H9 (cell line): ENCODE results near the gene SLBP. TPM values are rescaled to one million over a fixed set of nuclear protein-coding genes. Genes with fewer than 3 reads are reported as not detected.

Experiments
- DNase-seq: peaks from one replicate; pipeline ENCODE4 v3.0.0-alpha.2; 2017
- H2AFZ ChIP-seq: one replicate; pipeline ENCODE4 v1.6.1; 2013; ENCODE audit warnings: mild to moderate bottlenecking, low read length, control low read depth, moderate library complexity
- H2AK5ac ChIP-seq: 2 replicates; pipeline ENCODE4 v1.6.1; 2013; ENCODE audit warnings: low read length, control low read depth, mixed read lengths; ENCODE audit not compliant: insufficient read length
- H2BK120ac ChIP-seq: one replicate; pipeline ENCODE4 v1.6.1; 2013; ENCODE audit warnings: low read depth, mild to moderate bottlenecking, low read length, control low read depth, inconsistent platforms; ENCODE audit not compliant: poor library complexity, severe bottlenecking
- H2BK12ac ChIP-seq: 2 replicates; pipeline ENCODE4 v1.6.1; 2013; ENCODE audit warnings: low read length, control low read depth, mixed read lengths, low read depth; ENCODE audit not compliant: insufficient read length
- H2BK15ac ChIP-seq: 2 replicates; pipeline ENCODE4 v1.6.1; 2013; ENCODE audit warnings: low read depth, low read length, control low read depth
- H2BK20ac ChIP-seq: one replicate; pipeline ENCODE4 v1.6.1; 2013; ENCODE audit warnings: low read depth, mild to moderate bottlenecking, low read length, control low read depth, inconsistent platforms; ENCODE audit not compliant: poor library complexity, severe bottlenecking
- H2BK5ac ChIP-seq: 2 replicates; pipeline ENCODE4 v1.6.1; 2013; ENCODE audit warnings: low read length, control low read depth, mixed read lengths; ENCODE audit not compliant: insufficient read length
- H3K14ac ChIP-seq: 2 replicates; pipeline ENCODE4 v1.6.1; 2013; ENCODE audit warnings: low read length, control low read depth; ENCODE audit not compliant: insufficient read depth
- H3K18ac ChIP-seq: 2 replicates; pipeline ENCODE4 v1.6.1; 2013; ENCODE audit warnings: low read depth, mild to moderate bottlenecking, mixed read lengths, low read length, control low read depth; ENCODE audit not compliant: insufficient read length
- H3K23ac ChIP-seq: 2 replicates; pipeline ENCODE4 v1.6.1; 2013; ENCODE audit warnings: low read length, control low read depth, mixed read lengths, low read depth; ENCODE audit not compliant: insufficient read length
- H3K23me2 ChIP-seq: 2 replicates; pipeline ENCODE4 v1.6.1; 2013; ENCODE audit warnings: low read depth, mild to moderate bottlenecking, mixed read lengths, low read length, control low read depth; ENCODE audit not compliant: insufficient read length, poor library complexity, severe bottlenecking
- H3K27ac ChIP-seq: 2 replicates; pipeline ENCODE4 v1.5.1; 2013; ENCODE audit warnings: low read length, control low read depth, mixed read lengths, low read depth; ENCODE audit not compliant: insufficient read length
- H3K27me3 ChIP-seq: 2 replicates; pipeline ENCODE4 v1.6.1; 2013; ENCODE audit warnings: low read length, control low read depth, inconsistent platforms; ENCODE audit not compliant: insufficient read depth
- H3K4ac ChIP-seq: 2 replicates; pipeline ENCODE4 v1.6.1; 2013; ENCODE audit warnings: low read depth, mild to moderate bottlenecking, control low read depth, inconsistent platforms, low read length, moderate library complexity
- H3K4me1 ChIP-seq: 2 replicates; pipeline ENCODE4 v1.6.1; 2013; ENCODE audit warnings: low read length, control low read depth, inconsistent platforms; ENCODE audit not compliant: insufficient read depth
- H3K4me2 ChIP-seq: 2 replicates; pipeline ENCODE4 v1.6.1; 2013; ENCODE audit warnings: low read length, control low read depth, mixed read lengths; ENCODE audit not compliant: insufficient read length, insufficient read depth
- H3K56ac ChIP-seq: 2 replicates; pipeline ENCODE4 v1.6.1; 2013; ENCODE audit warnings: low read depth, mild to moderate bottlenecking, mixed read lengths, low read length, control low read depth; ENCODE audit not compliant: insufficient read length
- H3K79me1 ChIP-seq: 2 replicates; pipeline ENCODE4 v1.6.1; 2013; ENCODE audit warnings: low read depth, mild to moderate bottlenecking, moderate library complexity, low read length, control low read depth, inconsistent platforms; ENCODE audit not compliant: insufficient read depth, poor library complexity, severe bottlenecking
- H3K79me2 ChIP-seq: 2 replicates; pipeline ENCODE4 v1.6.1; 2013; ENCODE audit warnings: low read length, control low read depth, inconsistent platforms; ENCODE audit not compliant: insufficient read depth
- H3K9ac ChIP-seq: 2 replicates; pipeline ENCODE4 v1.6.1; 2013; ENCODE audit warnings: low read length, control low read depth, mixed read lengths; ENCODE audit not compliant: insufficient read length; ENCODE audit errors: extremely low read depth
- H3K9me3 ChIP-seq: one replicate; pipeline ENCODE4 v1.6.1; 2013; ENCODE audit warnings: low read depth, low read length, inconsistent platforms; ENCODE audit not compliant: control insufficient read depth
- H3T11ph ChIP-seq: one replicate; pipeline ENCODE4 v1.6.1; 2013; ENCODE audit warnings: mild to moderate bottlenecking, low read length, control low read depth, inconsistent platforms
- H4K20me1 ChIP-seq: one replicate; pipeline ENCODE4 v1.6.1; 2013; ENCODE audit not compliant: control insufficient read depth, insufficient read length, insufficient read depth
- H4K5ac ChIP-seq: 2 replicates; pipeline ENCODE4 v1.6.1; 2013; ENCODE audit warnings: low read depth, mild to moderate bottlenecking, mixed read lengths, low read length, control low read depth; ENCODE audit not compliant: insufficient read length
- H4K8ac ChIP-seq: replicated peaks from 2 replicates; pipeline ENCODE4 v1.6.1; 2013; ENCODE audit warnings: low read length, control low read depth, mixed read lengths, low read depth; ENCODE audit not compliant: insufficient read length
- H4K91ac ChIP-seq: 2 replicates; pipeline ENCODE4 v1.6.1; 2013; ENCODE audit warnings: low read depth, mild to moderate bottlenecking, moderate library complexity, mixed read lengths, low read length, control low read depth; ENCODE audit not compliant: insufficient read length
- H3K27ac Mint-ChIP-seq, 3 experiments: 2 replicates in 2 of 3; 3 replicates in 1 of 3; pipeline ENCODE4 v1.8.0; 2020 to 2021; ENCODE audit warnings: mixed read lengths in 3 of 3, mild to moderate bottlenecking in 1 of 3, moderate library complexity in 1 of 3
- H3K27me3 Mint-ChIP-seq: 2 replicates; pipeline ENCODE4 v1.8.0; 2021; ENCODE audit warnings: low read depth, mild to moderate bottlenecking, moderate library complexity, mixed read lengths
- H3K36me3 Mint-ChIP-seq, 3 experiments: 2 replicates in 2 of 3; 3 replicates in 1 of 3; pipeline ENCODE4 v1.8.0; 2020 to 2021; ENCODE audit warnings: low read depth in 3 of 3, mixed read lengths in 3 of 3; ENCODE audit not compliant: insufficient read depth in 1 of 3
- H3K4me1 Mint-ChIP-seq, 2 experiments: 2 replicates each; pipeline ENCODE4 v1.8.0; 2020; ENCODE audit warnings: mixed read lengths in 2 of 2
- H3K4me3 Mint-ChIP-seq, 2 experiments: 2 replicates in 1 of 2; 3 replicates in 1 of 2; pipeline ENCODE4 v1.8.0; 2020 to 2021; ENCODE audit warnings: mild to moderate bottlenecking in 2 of 2, mixed read lengths in 2 of 2, moderate library complexity in 1 of 2
- H3K9me3 Mint-ChIP-seq, 2 experiments: 2 replicates in 1 of 2; 3 replicates in 1 of 2; pipeline ENCODE4 v1.8.0; 2020; ENCODE audit warnings: mild to moderate bottlenecking in 2 of 2, mixed read lengths in 2 of 2, moderate library complexity in 1 of 2
- WGBS: extraction: QIAGEN DNeasy Blood & Tissue Kit; methylation state at CpG from one replicate; pipeline ENCODE4 v1.1.7; 2013; ENCODE audit warnings: missing lambda C conversion rate, low lambda C conversion rate, mixed read lengths; ENCODE audit not compliant: insufficient read length; ENCODE audit errors: extremely low coverage; 5-methylcytosine and 5-hydroxymethylcytosine counted together
- total RNA-seq: library from RNA; stranded (reverse); gene quantifications from 2 replicates; pipeline ENCODE4 v1.2.1, GENCODE V29; 2021
- TF ChIP-seq, protein P1 (sequence below): fragments of 200-600 bp; sonication (generic); conservative IDR thresholded peaks from 3 replicates; pipeline ENCODE4 v1.8.0; 2021; ENCODE audit warnings: antibody characterized with exemption, mild to moderate bottlenecking

Gene SLBP
- total RNA-seq, 1 experiment from 2014 or later, result 62.7 TPM

DNA sequence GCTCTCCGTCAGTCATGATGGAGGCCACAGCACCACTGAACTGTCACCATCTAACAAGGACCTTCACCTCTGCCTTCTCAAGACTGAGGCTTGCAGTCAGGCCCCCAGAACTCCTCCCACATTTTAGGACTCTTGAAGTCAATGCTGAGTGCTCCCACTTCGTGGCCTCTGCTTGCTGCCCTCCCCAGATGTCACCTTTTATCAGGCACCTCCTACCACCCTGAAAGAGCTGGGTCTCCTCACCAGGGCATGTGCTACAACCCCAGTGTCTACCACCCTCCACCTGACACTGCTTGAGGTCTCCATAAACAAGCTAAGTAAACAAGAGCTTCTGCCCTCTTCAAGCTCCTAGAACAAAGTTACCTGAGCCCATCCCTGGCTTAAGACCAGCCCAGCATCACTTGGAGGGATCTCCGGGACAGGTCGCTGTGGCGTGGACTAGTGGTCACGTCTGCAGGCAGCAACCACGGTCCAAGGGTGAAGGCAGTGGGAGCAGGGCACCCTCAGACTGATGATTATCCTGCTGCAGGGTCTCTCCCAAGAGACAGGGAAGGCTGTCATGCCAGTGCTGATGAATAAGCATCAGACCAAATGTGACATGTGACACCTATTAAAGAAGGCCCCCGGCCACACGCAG is 20.3 kb downstream of the SLBP start:
- Histone ChIP-seq H3K14ac (no peak overlapping the region), H3K4me2 (no peak overlapping the region), H3K4ac (no peak overlapping the region), H3K18ac (no peak overlapping the region), H2BK120ac (no peak overlapping the region), H2AFZ (no peak overlapping the region), H3K56ac (no peak overlapping the region), H2BK5ac (no peak overlapping the region), H2BK12ac (no peak overlapping the region), H2AK5ac (no peak overlapping the region), H4K20me1 (peaks cover 2% of the 10 kb centered on the region), H2BK15ac (no peak overlapping the region), H3K27me3 (no peaks in the 10 kb centered on the region), H3K27ac (no peak overlapping the region), H2BK20ac (no peak overlapping the region), H3K79me2 (no peaks in the 10 kb centered on the region), H3K9ac (no peak overlapping the region), H4K8ac (no peak overlapping the region), H3K4me1 (no peaks in the 10 kb centered on the region), H3T11ph (no peak overlapping the region), H3K23me2 (no peaks in the 10 kb centered on the region), H4K91ac (no peak overlapping the region), H3K9me3 (no peaks in the 10 kb centered on the region), H4K5ac (no peak overlapping the region), H3K23ac (no peak overlapping the region), H3K79me1 (no peaks in the 10 kb centered on the region)
- Mint-ChIP-seq H3K36me3 (peaks cover 27 to 67% (median 47%) of the 10 kb centered on the region in 3 experiments; a peak in 6 of 7 replicates), H3K4me1 (peaks cover 1% of the 10 kb centered on the region in 2 experiments; a peak in 2 of 4 replicates), H3K27ac (no peak overlapping the region), H3K4me3 (no peak overlapping the region), H3K27me3 (no peaks in the 10 kb centered on the region), H3K9me3 (no peaks in the 10 kb centered on the region)
- TF ChIP-seq, protein P1, sequence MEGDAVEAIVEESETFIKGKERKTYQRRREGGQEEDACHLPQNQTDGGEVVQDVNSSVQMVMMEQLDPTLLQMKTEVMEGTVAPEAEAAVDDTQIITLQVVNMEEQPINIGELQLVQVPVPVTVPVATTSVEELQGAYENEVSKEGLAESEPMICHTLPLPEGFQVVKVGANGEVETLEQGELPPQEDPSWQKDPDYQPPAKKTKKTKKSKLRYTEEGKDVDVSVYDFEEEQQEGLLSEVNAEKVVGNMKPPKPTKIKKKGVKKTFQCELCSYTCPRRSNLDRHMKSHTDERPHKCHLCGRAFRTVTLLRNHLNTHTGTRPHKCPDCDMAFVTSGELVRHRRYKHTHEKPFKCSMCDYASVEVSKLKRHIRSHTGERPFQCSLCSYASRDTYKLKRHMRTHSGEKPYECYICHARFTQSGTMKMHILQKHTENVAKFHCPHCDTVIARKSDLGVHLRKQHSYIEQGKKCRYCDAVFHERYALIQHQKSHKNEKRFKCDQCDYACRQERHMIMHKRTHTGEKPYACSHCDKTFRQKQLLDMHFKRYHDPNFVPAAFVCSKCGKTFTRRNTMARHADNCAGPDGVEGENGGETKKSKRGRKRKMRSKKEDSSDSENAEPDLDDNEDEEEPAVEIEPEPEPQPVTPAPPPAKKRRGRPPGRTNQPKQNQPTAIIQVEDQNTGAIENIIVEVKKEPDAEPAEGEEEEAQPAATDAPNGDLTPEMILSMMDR, result no peak
- WGBS, result no CpG with 5 or more reads among the region's 9 CpGs
- no peak for DNase-seq
